ENCODE data around the gene MATR3.
"Not testable (repeated sequence)": the region's sequence is repeated elsewhere in the genome, so short reads cannot be mapped to it uniquely, and the experiment has no call there.

The MATR3 gene

DNA sequence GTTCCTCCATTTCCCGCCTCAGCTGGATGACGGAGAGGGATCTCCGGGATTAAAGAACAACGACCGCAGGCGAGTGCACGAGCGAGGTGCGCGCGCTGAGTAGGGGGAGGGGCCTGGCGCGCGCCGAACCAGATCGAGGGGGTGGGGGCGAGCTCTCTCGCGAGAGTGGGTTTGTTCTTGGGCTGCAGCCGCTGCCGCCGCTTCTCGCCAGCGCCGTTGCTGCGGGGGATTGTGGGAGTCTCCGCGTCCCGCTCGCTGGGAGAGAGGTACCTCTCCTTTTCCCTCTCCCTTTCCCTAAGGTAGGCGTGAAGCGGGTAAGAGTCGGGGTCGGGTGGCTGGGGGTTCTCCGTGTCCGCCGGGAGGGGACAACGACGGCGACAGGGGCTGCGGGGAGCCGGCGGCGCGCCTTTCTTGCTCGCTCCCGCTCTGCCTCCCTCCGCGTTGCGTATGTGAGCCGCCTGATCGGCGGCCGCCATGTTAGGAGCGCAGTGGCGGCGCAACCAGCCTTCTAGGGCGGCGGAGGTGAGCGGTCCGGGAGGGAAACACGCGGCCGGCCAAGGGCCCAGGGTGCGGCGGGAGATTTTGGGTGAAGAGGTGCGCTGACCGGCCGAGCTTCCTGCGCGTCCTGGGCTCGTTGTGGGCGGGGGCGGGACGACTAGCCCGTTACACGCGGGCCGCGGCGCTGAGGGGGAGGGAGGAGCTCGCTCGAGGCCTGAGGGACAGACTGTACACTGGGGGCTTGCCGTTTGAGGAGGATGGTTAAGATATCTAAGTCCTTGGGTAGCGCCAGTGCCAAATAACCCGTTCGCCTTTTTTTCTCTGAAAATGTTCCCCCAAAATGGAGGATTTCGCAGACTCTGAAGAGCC lies at the start of gene MATR3:
Gene MATR3 (plus strand): TSS at position 234 of the 867 bp plus-strand sequence. CDS start 13,676 bp downstream, outside the sequence.
- peak; percentile 79 for DNase-seq

- no peak for DNase-seq
Measured at GRCh38 chr5:139245637-139246339, 47.8 kb upstream of the MATR3 start.

GRCh38 chr5:139246394-139246793 lies 47.1 kb upstream of the MATR3 start:
- DNase-seq: no peak

DNA sequence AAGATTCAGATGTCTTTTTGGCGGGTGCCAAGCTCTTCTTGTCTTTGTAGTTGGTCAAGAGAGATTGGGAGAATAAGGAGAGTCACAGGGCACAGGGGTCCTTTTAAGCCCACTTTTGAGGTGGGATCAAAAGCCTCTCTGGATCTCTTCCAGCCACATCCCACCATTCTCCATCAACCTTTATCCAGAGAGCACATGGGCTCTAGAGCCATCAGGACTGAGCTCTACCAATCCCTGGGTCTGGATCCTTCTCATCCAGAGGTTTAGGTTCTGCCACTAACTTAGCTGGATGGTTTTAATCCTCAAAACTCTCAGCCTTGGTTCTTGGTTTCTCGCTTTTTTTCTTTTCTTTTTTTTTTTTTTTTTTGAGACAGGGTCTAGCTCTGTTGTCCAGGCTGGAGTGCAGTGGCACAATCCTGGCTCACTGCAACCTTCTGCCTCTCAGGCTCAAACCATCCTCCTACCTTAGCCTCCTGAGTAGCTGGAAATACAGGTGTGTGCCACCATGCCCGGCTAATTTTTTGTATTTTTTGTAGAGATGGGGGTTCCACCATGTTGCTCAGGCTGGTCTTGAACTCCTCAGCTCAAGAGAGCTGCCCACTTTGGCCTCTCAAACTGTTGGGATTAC lies 44.6 kb upstream of the MATR3 start:
- DNase-seq: no peak

- DNase-seq: no peak
Measured at GRCh38 chr5:139251281-139251687, 42.3 kb upstream of the MATR3 start.

- no peak for DNase-seq
Measured at GRCh38 chr5:139251695-139252288, 41.7 kb upstream of the MATR3 start.

DNA sequence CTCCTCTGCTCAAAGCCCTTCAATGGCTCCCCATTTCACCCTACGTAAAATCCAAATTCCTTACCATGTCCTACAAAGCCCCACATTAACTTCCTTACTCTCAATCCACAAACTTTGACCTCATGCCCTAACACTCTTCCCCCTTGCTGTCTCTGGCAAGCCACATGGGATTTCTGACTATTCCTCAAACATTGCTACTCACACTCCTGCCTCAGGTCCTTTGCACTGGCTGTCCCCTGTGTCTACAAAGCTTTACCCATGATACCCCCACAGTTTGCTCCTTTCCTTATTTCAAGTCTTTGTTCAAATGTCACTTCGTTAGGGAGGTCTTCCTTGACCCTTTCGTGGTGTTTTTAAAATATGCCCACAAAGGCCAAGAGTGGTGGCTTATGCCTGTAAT lies 40.4 kb upstream of the MATR3 start:
- no peak for DNase-seq

DNA sequence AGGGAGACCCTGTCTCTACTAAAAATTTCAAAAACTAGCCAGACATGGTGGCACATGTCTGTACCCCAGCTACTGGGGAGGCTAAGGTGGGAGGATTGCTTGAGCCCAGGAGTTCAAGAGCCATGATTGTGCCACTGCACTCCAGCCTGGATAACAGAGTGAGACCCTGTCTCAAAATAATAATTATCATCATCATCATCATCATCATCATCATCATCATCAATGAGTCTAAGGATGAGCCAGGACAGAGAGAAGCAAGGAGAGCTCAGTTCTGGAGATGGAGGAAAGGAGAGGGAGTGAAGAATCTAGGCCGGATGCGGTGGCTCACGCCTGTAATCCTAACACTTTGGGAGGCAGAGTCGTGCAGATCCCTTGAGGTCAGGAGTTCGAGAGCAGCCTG lies 36.7 kb upstream of the MATR3 start:
- no peak for DNase-seq

DNA sequence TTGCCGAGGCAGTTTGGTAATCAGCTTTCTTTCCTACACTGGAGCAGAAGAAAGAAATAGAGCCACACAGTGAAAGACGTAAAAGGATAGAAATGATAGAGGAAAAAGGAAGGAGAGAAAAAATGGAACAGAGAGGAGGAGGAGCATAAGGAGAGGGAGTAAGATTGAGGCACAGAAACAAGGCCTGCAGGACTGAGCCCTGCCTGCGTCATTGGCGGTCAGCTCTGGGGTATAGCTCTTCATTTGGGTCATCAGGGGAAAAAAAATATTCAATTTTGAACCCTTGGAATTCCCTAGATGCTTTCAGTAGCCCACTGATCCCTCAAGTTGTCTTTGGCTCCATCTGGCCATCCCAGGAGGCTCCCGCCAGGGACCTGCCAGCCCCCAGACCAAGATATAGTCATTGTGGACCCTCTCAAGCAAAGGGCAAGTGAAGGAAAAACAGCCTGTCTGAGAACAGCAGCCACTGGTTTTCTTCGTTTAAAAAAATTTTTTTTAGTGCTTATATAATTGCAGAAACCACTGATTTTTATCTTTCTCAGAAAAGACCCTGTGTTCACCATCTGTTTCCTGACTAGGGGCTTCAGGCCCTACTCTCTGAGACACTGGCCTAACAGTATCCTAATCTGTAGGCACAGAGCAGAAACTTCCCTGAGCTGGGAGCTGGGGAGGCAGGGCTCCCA lies 31.3 kb upstream of the MATR3 start:
- DNase-seq: no peak

GRCh38 chr5:139262742-139263445 lies 30.6 kb upstream of the MATR3 start:
- DNase-seq: peak; percentile 62

- DNase-seq: no peak
Measured at GRCh38 chr5:139263536-139263935, 30.0 kb upstream of the MATR3 start.

- no peak for DNase-seq
Measured at GRCh38 chr5:139263946-139264345, 29.6 kb upstream of the MATR3 start.

GRCh38 chr5:139265001-139265400 lies 28.5 kb upstream of the MATR3 start:
- DNase-seq: no peak

GRCh38 chr5:139266236-139266635 lies 27.3 kb upstream of the MATR3 start:
- DNase-seq: no peak

GRCh38 chr5:139267481-139267880 lies 26.1 kb upstream of the MATR3 start:
- no peak for DNase-seq

DNA sequence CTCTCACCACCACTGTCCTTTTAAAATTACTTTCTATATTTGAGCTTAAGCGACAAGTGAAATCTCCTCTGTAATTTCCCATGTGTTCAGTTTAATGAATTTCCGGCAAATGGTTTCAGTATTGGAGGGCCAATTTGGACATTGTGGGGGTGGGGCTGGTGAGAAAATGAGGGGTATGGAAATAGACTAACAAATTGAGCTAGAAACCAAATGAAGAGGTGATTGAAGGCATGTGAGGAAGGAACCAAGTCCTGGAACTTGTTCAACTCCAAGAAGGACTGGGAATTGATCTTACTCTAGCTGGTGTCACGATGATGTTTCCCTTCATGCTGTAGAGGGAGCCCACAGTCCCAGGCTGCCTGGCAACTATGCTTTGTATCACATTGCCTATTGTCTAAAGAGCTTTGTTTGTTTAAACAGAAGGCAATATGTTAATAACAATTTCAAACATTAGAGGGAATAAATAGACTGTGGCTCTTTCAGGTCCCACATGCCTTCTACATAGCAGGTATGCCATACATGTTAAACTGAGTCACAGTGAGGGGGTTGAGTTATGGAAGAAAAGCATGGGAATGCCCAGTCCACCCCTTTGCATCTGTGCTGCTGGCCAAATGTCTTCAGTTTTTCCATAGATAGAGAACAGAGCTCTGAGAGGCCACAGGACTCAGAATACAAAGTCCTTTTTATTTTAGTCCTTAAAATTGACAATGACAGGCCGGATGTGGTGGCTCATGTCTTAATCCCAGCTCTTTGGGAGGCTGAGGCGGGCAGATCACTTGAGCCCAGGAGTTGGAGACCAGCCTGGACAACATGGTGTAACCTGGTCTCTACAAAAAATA lies 25.0 kb upstream of the MATR3 start:
- DNase-seq: no peak

GRCh38 chr5:139270718-139271117 lies 22.8 kb upstream of the MATR3 start:
- DNase-seq: not testable (repeated sequence)

GRCh38 chr5:139271201-139272027 lies 22.1 kb upstream of the MATR3 start:
- DNase-seq: peak; percentile 93

GRCh38 chr5:139272471-139273321 lies 20.8 kb upstream of the MATR3 start:
- no peak for DNase-seq

Data from NCI-H2029 treated with DMSO at 0.1 percent for 48 hours (cell line).